HG03103 (cell line): Measurements from ENCODE around the gene UBR2.

Experiments used
- ATAC-seq: cut with Tn5 transposase; IDR thresholded peaks from one replicate; pipeline ENCODE4 v1.9.1; 2021; ENCODE audit warnings: low read depth; ENCODE audit not compliant: unreplicated experiment

The UBR2 gene

GRCh38 chr6:42563697-42564505 lies at the start of gene UBR2:
Gene UBR2 (plus strand): TSS chr6:42564029. CDS start chr6:42564320, 291 bp downstream.
- ATAC-seq: peak; percentile 85

GRCh38 chr6:42514745-42515144 lies 49.1 kb upstream of the UBR2 start:
- no peak for ATAC-seq

GRCh38 chr6:42519779-42520178 lies 44.0 kb upstream of the UBR2 start:
- ATAC-seq: no peak

GRCh38 chr6:42520786-42521607 lies 42.8 kb upstream of the UBR2 start:
- peak; percentile 62 for ATAC-seq

GRCh38 chr6:42522036-42522435 lies 41.8 kb upstream of the UBR2 start:
- no peak for ATAC-seq

- ATAC-seq: no peak
Observed at GRCh38 chr6:42522942-42523814, 40.7 kb upstream of the UBR2 start.

- ATAC-seq: no peak
Observed at GRCh38 chr6:42525206-42525605, 38.6 kb upstream of the UBR2 start.

GRCh38 chr6:42526616-42527015 lies 37.2 kb upstream of the UBR2 start:
- no peak for ATAC-seq

- ATAC-seq: no peak
Observed at GRCh38 chr6:42527204-42527603, 36.6 kb upstream of the UBR2 start.

- ATAC-seq: no peak
Observed at GRCh38 chr6:42530296-42530695, 33.5 kb upstream of the UBR2 start.

GRCh38 chr6:42530751-42531150 lies 33.1 kb upstream of the UBR2 start:
- ATAC-seq: no peak

GRCh38 chr6:42532038-42532669 lies 31.7 kb upstream of the UBR2 start:
- no peak for ATAC-seq

GRCh38 chr6:42533794-42534193 lies 30.0 kb upstream of the UBR2 start:
- ATAC-seq: no peak

GRCh38 chr6:42537536-42537935 lies 26.3 kb upstream of the UBR2 start:
- no peak for ATAC-seq

- ATAC-seq: no peak
Observed at GRCh38 chr6:42539135-42539534, 24.7 kb upstream of the UBR2 start.

- ATAC-seq: no peak
Observed at GRCh38 chr6:42545226-42545773, 18.5 kb upstream of the UBR2 start.

- peak; percentile 87 for ATAC-seq
Observed at GRCh38 chr6:42547407-42548329, 16.2 kb upstream of the UBR2 start.

- ATAC-seq: no peak
Observed at GRCh38 chr6:42550277-42550676, 13.6 kb upstream of the UBR2 start.

GRCh38 chr6:42551217-42551616 lies 12.6 kb upstream of the UBR2 start:
- no peak for ATAC-seq
